H1 (cell line): ENCODE results near the gene GPSM1. TPM values are rescaled to one million over a fixed set of nuclear protein-coding genes. Genes with fewer than 3 reads are reported as not detected.

Source experiments
- CTCF ChIA-PET: fragments of 300-600 bp; sonication (Branson Sonifier 250); formaldehyde crosslinking; loops from one replicate; lab custom pipeline; 2021; ENCODE audit not compliant: partially characterized antibody; lab: Charles Lee
- POLR2A ChIA-PET: fragments of 300-600 bp; sonication (Branson Sonifier 250); formaldehyde crosslinking; loops from one replicate; lab custom pipeline; 2021; ENCODE audit warnings: inconsistent platforms; ENCODE audit not compliant: partially characterized antibody; lab: Charles Lee
- DNase-seq, 2 experiments: peaks; one replicate each; pipeline versions ENCODE4 v3.0.0 to v3.0.0-alpha.2; 2010 to 2022; ENCODE audit warnings: low spot score in 2 of 2, low read depth in 1 of 2, mixed read lengths in 1 of 2
- FAIRE-seq: peaks from 2 replicates; lab custom pipeline; 2011; peaks lifted over from hg19 to GRCh38; lab: Jason Lieb, UNC
- H2AFZ ChIP-seq: 2 replicates; pipeline ENCODE4 v1.8.1; 2012; ENCODE audit warnings: low read length, inconsistent platforms
- H2AK5ac ChIP-seq: 2 replicates; pipeline ENCODE4 v1.6.1; 2013; ENCODE audit warnings: low read depth, low read length
- H2BK120ac ChIP-seq: replicated peaks from 2 replicates; pipeline ENCODE3; 2013; ENCODE audit warnings: low read depth, low read length, inconsistent platforms
- H2BK12ac ChIP-seq: 2 replicates; pipeline ENCODE4 v1.6.1; 2013; ENCODE audit warnings: low read depth, low read length
- H2BK15ac ChIP-seq: 2 replicates; pipeline ENCODE4 v1.6.1; 2013; ENCODE audit warnings: low read length
- H2BK20ac ChIP-seq: 2 replicates; pipeline ENCODE4 v1.6.1; 2013; ENCODE audit warnings: low read length
- H2BK5ac ChIP-seq: 2 replicates; pipeline ENCODE4 v1.6.1; 2013; ENCODE audit warnings: low read depth, low read length
- H3K14ac ChIP-seq: 2 replicates; pipeline ENCODE4 v1.6.1; 2013; ENCODE audit warnings: inconsistent platforms; ENCODE audit not compliant: insufficient read length
- H3K18ac ChIP-seq: 2 replicates; pipeline ENCODE4 v1.6.1; 2013; ENCODE audit warnings: low read length; ENCODE audit errors: extremely low read depth
- H3K23ac ChIP-seq: 2 replicates; pipeline ENCODE4 v1.6.1; 2013; ENCODE audit warnings: inconsistent platforms; ENCODE audit not compliant: insufficient read length
- H3K23me2 ChIP-seq: 2 replicates; pipeline ENCODE4 v1.6.1; 2013; ENCODE audit warnings: low read depth, low read length
- H3K27ac ChIP-seq: 2 replicates; pipeline ENCODE4 v1.6.1; 2011; ENCODE audit warnings: low read depth, low read length, inconsistent platforms
- H3K27me3 ChIP-seq, 4 experiments: replicated peaks in 1 of 4; 1 replicate in 1 of 4; 2 replicates in 3 of 4; pipeline versions ENCODE4 v1.6.1 to v1.8.1; 2011 to 2013; ENCODE audit warnings: low read length in 3 of 4, mild to moderate bottlenecking in 3 of 4, inconsistent platforms in 2 of 4, mixed read lengths in 2 of 4, moderate library complexity in 1 of 4; ENCODE audit not compliant: control insufficient read depth in 3 of 4, insufficient read depth in 3 of 4; ENCODE audit errors: extremely low read depth in 1 of 4
- H3K36me3 ChIP-seq, 4 experiments: 2 replicates each; pipeline versions ENCODE4 v1.6.1 to v1.8.1; 2011 to 2013; ENCODE audit warnings: mild to moderate bottlenecking in 4 of 4, low read length in 3 of 4, moderate library complexity in 2 of 4, control low read depth in 1 of 4, inconsistent platforms in 1 of 4; ENCODE audit not compliant: insufficient read depth in 4 of 4, control insufficient read depth in 2 of 4
- H3K4ac ChIP-seq: replicated peaks from 2 replicates; pipeline ENCODE3; 2013; ENCODE audit warnings: low read length, low read depth, mixed read lengths, inconsistent platforms; ENCODE audit not compliant: insufficient read length
- H3K4me1 ChIP-seq, 4 experiments: replicated peaks in 1 of 4; 1 replicate in 1 of 4; 2 replicates in 3 of 4; pipeline versions ENCODE4 v1.6.1 to v1.8.1; 2011 to 2013; ENCODE audit warnings: low read length in 3 of 4, inconsistent platforms in 2 of 4, mixed read lengths in 1 of 4; ENCODE audit not compliant: insufficient read depth in 4 of 4, control insufficient read depth in 3 of 4
- H3K4me2 ChIP-seq, 2 experiments: 2 replicates each; pipeline versions ENCODE4 v1.6.1 to v1.8.1; 2011 to 2013; ENCODE audit warnings: low read depth in 2 of 2, low read length in 2 of 2, control low read depth in 1 of 2, inconsistent platforms in 1 of 2, mild to moderate bottlenecking in 1 of 2; ENCODE audit not compliant: insufficient read depth in 1 of 2
- H3K4me3 ChIP-seq, 4 experiments: fragments of 200-600, 300-600 bp in 1 of 4; sonication (generic), shearing (Covaris generic), sonication (Bioruptor Twin) in 1 of 4; 2 replicates each; pipeline versions ENCODE4 v1.5.1 to v1.8.1; 2011 to 2016; ENCODE audit warnings: low read length in 4 of 4, low read depth in 3 of 4, control low read depth in 2 of 4, inconsistent platforms in 2 of 4, mild to moderate bottlenecking in 2 of 4, mixed read lengths in 1 of 4, moderate library complexity in 1 of 4; ENCODE audit not compliant: insufficient read depth in 2 of 4; ENCODE audit errors: extremely low read depth in 1 of 4
- H3K56ac ChIP-seq: replicated peaks from 2 replicates; pipeline ENCODE3; 2013; ENCODE audit warnings: low read depth, mild to moderate bottlenecking, mixed read lengths, low read length, inconsistent platforms; ENCODE audit not compliant: insufficient read length
- H3K79me1 ChIP-seq: 2 replicates; pipeline ENCODE4 v1.6.1; 2013; ENCODE audit warnings: low read depth, low read length, control low read depth
- H3K79me2 ChIP-seq, 2 experiments: 2 replicates each; pipeline versions ENCODE4 v1.6.1 to v1.8.1; 2012 to 2013; ENCODE audit warnings: low read length in 2 of 2, mild to moderate bottlenecking in 2 of 2, inconsistent platforms in 1 of 2; ENCODE audit not compliant: insufficient read depth in 2 of 2, control insufficient read depth in 1 of 2
- H3K9ac ChIP-seq, 4 experiments: replicated peaks in 1 of 4; 1 replicate in 1 of 4; 2 replicates in 3 of 4; pipeline versions ENCODE4 v1.6.1 to v1.8.1; 2011 to 2013; ENCODE audit warnings: low read depth in 3 of 4, low read length in 3 of 4, control low read depth in 2 of 4, mild to moderate bottlenecking in 2 of 4, moderate library complexity in 2 of 4, inconsistent platforms in 1 of 4; ENCODE audit errors: extremely low read depth in 1 of 4
- H3K9me3 ChIP-seq, 2 experiments: 2 replicates each; pipeline versions ENCODE4 v1.6.1 to v1.8.1; 2012 to 2013; ENCODE audit warnings: mild to moderate bottlenecking in 2 of 2, moderate library complexity in 2 of 2, control low read depth in 1 of 2, inconsistent platforms in 1 of 2, low read depth in 1 of 2, low read length in 1 of 2, mixed read lengths in 1 of 2; ENCODE audit not compliant: insufficient read depth in 2 of 2
- H4K20me1 ChIP-seq, 2 experiments: replicated peaks in 1 of 2; 2 replicates each; pipeline versions ENCODE3 to v1.8.1; 2011 to 2013; ENCODE audit warnings: inconsistent platforms in 2 of 2, low read length in 2 of 2, mild to moderate bottlenecking in 1 of 2; ENCODE audit not compliant: insufficient read depth in 2 of 2, control insufficient read depth in 1 of 2
- H4K5ac ChIP-seq: 2 replicates; pipeline ENCODE4 v1.6.1; 2013; ENCODE audit warnings: low read length, low read depth, mixed read lengths, inconsistent platforms; ENCODE audit not compliant: insufficient read length
- H4K8ac ChIP-seq: 2 replicates; pipeline ENCODE4 v1.8.0; 2013; ENCODE audit warnings: mild to moderate bottlenecking, moderate library complexity, low read length, inconsistent platforms; ENCODE audit not compliant: insufficient read depth; ENCODE audit errors: extremely low read depth
- H4K91ac ChIP-seq: replicated peaks from 2 replicates; pipeline ENCODE3; 2013; ENCODE audit warnings: low read length, mixed read lengths, inconsistent platforms; ENCODE audit not compliant: insufficient read length
- BCL11A ChIP-seq, 2 experiments: IDR thresholded peaks; one replicate each; pipeline ENCODE4 v1.6.1; 2011; ENCODE audit warnings: low read depth in 2 of 2, low read length in 2 of 2, mild to moderate bottlenecking in 2 of 2
- CHD1 ChIP-seq: IDR thresholded peaks from 2 replicates; pipeline ENCODE4 v1.6.1; 2012; ENCODE audit warnings: low read depth, low read length, improper control_type of control experiment
- EGR1 ChIP-seq: IDR thresholded peaks from 2 replicates; pipeline ENCODE4 v1.6.1; 2011; ENCODE audit warnings: low read depth, low read length, borderline replicate concordance
- EP300 ChIP-seq, 2 experiments: IDR thresholded peaks; 1 replicate in 1 of 2; 2 replicates in 1 of 2; pipeline ENCODE4 v1.6.1; 2011 to 2012; ENCODE audit warnings: low read depth in 2 of 2, low read length in 2 of 2, mild to moderate bottlenecking in 2 of 2, borderline replicate concordance in 1 of 2, inconsistent platforms in 1 of 2, moderate library complexity in 1 of 2
- EZH2 ChIP-seq: fragments of 200-600 bp; sonication (generic); IDR thresholded peaks from 2 replicates; pipeline ENCODE4 v1.7.1; 2012; ENCODE audit warnings: low read depth, mild to moderate bottlenecking, moderate library complexity, low read length, inconsistent platforms; ENCODE audit not compliant: severe bottlenecking
- GABPA ChIP-seq: IDR thresholded peaks from 2 replicates; pipeline ENCODE4 v1.6.1; 2011; ENCODE audit warnings: mild to moderate bottlenecking, low read length, moderate library complexity, borderline replicate concordance; ENCODE audit not compliant: insufficient read depth
- JUN ChIP-seq: IDR thresholded peaks from 2 replicates; pipeline ENCODE4 v1.6.1; 2011; ENCODE audit warnings: low read depth, mild to moderate bottlenecking, improper control_type of control experiment, low read length
- MAFK ChIP-seq: IDR thresholded peaks from 2 replicates; pipeline ENCODE4 v1.6.1; 2012; ENCODE audit warnings: low read depth, mild to moderate bottlenecking, improper control_type of control experiment, low read length
- NRF1 ChIP-seq: IDR thresholded peaks from 2 replicates; pipeline ENCODE4 v1.6.1; 2011; ENCODE audit warnings: mild to moderate bottlenecking, low read depth, low read length, improper control_type of control experiment
- RFX5 ChIP-seq: IDR thresholded peaks from 2 replicates; pipeline ENCODE4 v1.6.1; 2011; ENCODE audit warnings: low read depth, low read length, improper control_type of control experiment, borderline replicate concordance
- RNF2 ChIP-seq: fragments of 200-900, 300-1000 bp; sonication (generic); IDR thresholded peaks from 2 replicates; pipeline ENCODE4 v1.7.1; 2016; ENCODE audit warnings: borderline replicate concordance, low read depth, mild to moderate bottlenecking, antibody characterized with exemption, low read length; ENCODE audit not compliant: poor library complexity, severe bottlenecking; ENCODE audit errors: missing control alignments
- SAP30 ChIP-seq: fragments of 300-600 bp; sonication (generic); IDR thresholded peaks from 2 replicates; pipeline ENCODE4 v1.7.1; 2012; ENCODE audit warnings: low read length, moderate library complexity, mild to moderate bottlenecking, inconsistent platforms; ENCODE audit not compliant: insufficient read depth, insufficient replicate concordance
- SP2 ChIP-seq: IDR thresholded peaks from 2 replicates; pipeline ENCODE4 v1.6.1; 2012; ENCODE audit warnings: mild to moderate bottlenecking, low read length, inconsistent platforms
- WGBS, 2 experiments: shearing (Covaris generic) in 1 of 2; methylation state at CpG; one replicate each; pipeline versions ENCODE4 v1.1.6 to v1.1.7; 2013 to 2015; ENCODE audit warnings: low lambda C conversion rate in 2 of 2, mixed read lengths in 2 of 2, inconsistent platforms in 1 of 2, low coverage in 1 of 2, missing lambda C conversion rate in 1 of 2; ENCODE audit not compliant: insufficient replicate concordance in 2 of 2, insufficient coverage in 1 of 2, insufficient read length in 1 of 2; ENCODE audit errors: extremely low coverage in 1 of 2, missing lambda C conversion rate in 1 of 2; 5-methylcytosine and 5-hydroxymethylcytosine counted together
- polyA plus RNA-seq, 7 experiments: library from polyadenylated mRNA; depleted of rRNA in 3 of 7; stranded (reverse) in 5 of 7; unstranded in 2 of 7; fragments of >200 nt in 5 of 7; fragments of 200-250 nt in 2 of 7; gene quantifications; 1 replicate in 5 of 7; 2 replicates in 1 of 7; 4 replicates in 1 of 7; pipeline versions ENCODE4 v1.2.1 to v1.2.3, GENCODE V29; 2011 to 2013; ENCODE audit warnings: missing spikeins in 2 of 7, mixed read lengths in 2 of 7
- total RNA-seq: library from RNA; stranded (reverse); fragmentation: NEBNext Ultra II Directional; extraction: Animal tissue kit (Norgen Biotek cat#: 25700); gene quantifications from 2 replicates; pipeline ENCODE4 v1.2.1, GENCODE V29; 2021

The GPSM1 gene
- total and polyA plus RNA-seq, 2 of the 8 experiments (the other 6 are each of a cell fraction or from before 2014, with no cell fraction given), result 12.8 to 18.0 TPM

- ChIA-PET POLR2A (interaction anchor here (0.7 to 15.8 kb wide), 3 partner anchors 14 to 21 kb away, joined by 3 to 137 read pairs (median 4); no protein-coding TSS in a partner anchor), CTCF (interaction anchor here (1.0 kb wide), 1 partner anchor 13 kb away, joined by 3 read pairs; no protein-coding TSS in a partner anchor)
- H3K23ac ChIP-seq, result no peak overlapping the region
- no peak overlapping the region for H4K8ac ChIP-seq
- FAIRE-seq, result no peak
- DNase-seq, result no peak
- H2BK20ac ChIP-seq, result no peak overlapping the region
- no peak overlapping the region for H2AFZ ChIP-seq
- no peaks in the 10 kb centered on the region; the same call in 1 of the 2 replicates for H3K23me2 ChIP-seq
- H3K27ac ChIP-seq, result no peak overlapping the region
- no peaks in the 10 kb centered on the region; a peak in 1 of 8 replicates for H3K36me3 ChIP-seq
- peaks cover 0 to 7% (median under 1%) of the 10 kb centered on the region in 4 experiments; a peak in 3 of 7 replicates for H3K4me1 ChIP-seq
- peaks cover 3 to 4% of the 10 kb centered on the region in 2 experiments for H4K20me1 ChIP-seq
- no peaks in the 10 kb centered on the region; a peak in 1 of 7 replicates for H3K27me3 ChIP-seq
- no peak overlapping the region for H3K56ac ChIP-seq
- no peak overlapping the region for H4K5ac ChIP-seq
- H2AK5ac ChIP-seq, result no peak overlapping the region
- H3K4me3 ChIP-seq, result no peak overlapping the region
- no peak overlapping the region for H3K14ac ChIP-seq
- H3K79me1 ChIP-seq, result peaks cover 3% of the 10 kb centered on the region
- no peak overlapping the region for H2BK12ac ChIP-seq
- H4K91ac ChIP-seq, result no peak overlapping the region
- H2BK120ac ChIP-seq, result no peak overlapping the region
- no peaks in the 10 kb centered on the region for H3K79me2 ChIP-seq
- no peak overlapping the region for H3K4me2 ChIP-seq
- WGBS, 2 experiments, result 88% methylated on average over 2 of the region's 2 CpGs; no CpG with 5 or more reads in 1 of the 2 experiments
- H2BK5ac ChIP-seq, result no peak overlapping the region
- H3K9me3 ChIP-seq, result peaks cover 0 to under 1% of the 10 kb centered on the region in 2 experiments; a peak in 1 of 4 replicates
- no peak overlapping the region for H3K4ac ChIP-seq
- no peak overlapping the region for H2BK15ac ChIP-seq
- no peak overlapping the region for H3K18ac ChIP-seq
- H3K9ac ChIP-seq, result no peak overlapping the region
- TF ChIP-seq EGR1, result no peak
- no peak for TF ChIP-seq EP300 (IDR thresholded peaks at IDR 0.05; ENCODE audit: borderline replicate concordance in 1 of 2, low read depth in 2 of 2, low read length in 2 of 2)
- TF ChIP-seq CHD1, result no peak
- TF ChIP-seq MAFK, result no peak
- no peak for TF ChIP-seq GABPA
- no peak for TF ChIP-seq RNF2
- TF ChIP-seq RFX5, result no peak
- TF ChIP-seq BCL11A (IDR thresholded peaks at IDR 0.05; ENCODE audit: low read depth in 2 of 2, low read length in 2 of 2), result no peak
- TF ChIP-seq SP2, result no peak
- no peak for TF ChIP-seq SAP30
- TF ChIP-seq EZH2, result no peak
- no peak for TF ChIP-seq NRF1
- TF ChIP-seq JUN, result no peak
Measured at GRCh38 chr9:136358888-136359287, 31.5 kb downstream of the GPSM1 start.
